HCT116 (cell line): Measurements from ENCODE around the gene TMCC3. TPM values are rescaled to one million over a fixed set of nuclear protein-coding genes. Genes with fewer than 3 reads are reported as not detected.

Experiments used
- ATAC-seq: fragments of 200-7000 bp; cut with Tn5 transposase; 2 replicates; pipeline ENCODE4 v1.9.1; 2020; ENCODE audit warnings: mild to moderate bottlenecking, moderate library complexity
- BruUV-seq: library from RNA; stranded (reverse); fragments of 400-500 nt; replicated peaks from 2 replicates; lab custom pipeline; 2021; lab: Mats Ljungman, UMichigan
- CTCF ChIA-PET: fragments of 300-600 bp; sonication (Branson Sonifier 250); formaldehyde crosslinking; loops from one replicate; lab custom pipeline; 2021; ENCODE audit warnings: antibody characterized with exemption; lab: Charles Lee
- POLR2A ChIA-PET: fragments of 300-600, 350-600 bp; sonication (Branson Sonifier 250); formaldehyde crosslinking; loops from one replicate; lab custom pipeline; 2021; ENCODE audit warnings: antibody characterized with exemption; lab: Charles Lee
- RAD21 ChIA-PET, 2 experiments: fragments of 300-600 bp; sonication (Branson Sonifier 250); formaldehyde crosslinking; loops; one replicate each; lab custom pipeline; 2023; ENCODE audit warnings: low total read pairs in 2 of 2; ENCODE audit not compliant: uncharacterized antibody in 2 of 2, unreplicated experiment in 2 of 2, low non-redundant PET in 1 of 2; lab: Charles Lee
- DNase-seq: peaks from one replicate; pipeline ENCODE4 v3.0.0-alpha.2; 2010; ENCODE audit warnings: low read depth, low spot score
- H2AFZ ChIP-seq: fragments of 200-600 bp; shearing (Covaris generic), sonication (generic); 2 replicates; pipeline ENCODE4 v1.6.1; 2017; ENCODE audit warnings: low read depth, mixed run types, mixed read lengths, antibody characterized with exemption, low read length; ENCODE audit not compliant: poor library complexity, severe bottlenecking
- H3K27ac ChIP-seq: 2 replicates; pipeline ENCODE4 v1.5.1; 2012; ENCODE audit warnings: low read depth, low read length
- H3K27me3 ChIP-seq: fragments of 200-600 bp; sonication (generic); 2 replicates; pipeline ENCODE4 v1.6.1; 2016; ENCODE audit warnings: mixed run types, low read length, mixed read lengths; ENCODE audit not compliant: insufficient read depth
- H3K36me3 ChIP-seq, 2 experiments: fragments of 200-500 bp in 1 of 2; fragments of 200-600 bp in 1 of 2; sonication (Bioruptor generic) in 1 of 2; sonication (generic) in 1 of 2; 2 replicates each; pipeline versions ENCODE4 v1.5.1 to v1.6.1; 2014 to 2016; ENCODE audit warnings: low read length in 2 of 2, inconsistent platforms in 1 of 2, mixed read lengths in 1 of 2, mixed run types in 1 of 2; ENCODE audit not compliant: insufficient read depth in 2 of 2, control insufficient read depth in 1 of 2
- H3K4me1 ChIP-seq, 2 experiments: fragments of 200-600 bp in 1 of 2; sonication (generic) in 1 of 2; 2 replicates each; pipeline versions ENCODE4 v1.5.1 to v1.6.1; 2012 to 2017; ENCODE audit warnings: low read length in 2 of 2, inconsistent platforms in 1 of 2, mild to moderate bottlenecking in 1 of 2, mixed read lengths in 1 of 2, mixed run types in 1 of 2, moderate library complexity in 1 of 2; ENCODE audit not compliant: insufficient read depth in 2 of 2, control insufficient read depth in 1 of 2
- H3K4me2 ChIP-seq: fragments of 200-600 bp; sonication (generic); 2 replicates; pipeline ENCODE4 v1.6.1; 2017; ENCODE audit warnings: mixed run types, low read length, mixed read lengths
- H3K4me3 ChIP-seq, 2 experiments: fragments of 200-600 bp in 1 of 2; sonication (generic) in 1 of 2; replicated peaks in 1 of 2; 2 replicates each; pipeline ENCODE4 v1.5.1; 2011 to 2016; ENCODE audit warnings: low read length in 2 of 2, control low read depth in 1 of 2, low read depth in 1 of 2, mild to moderate bottlenecking in 1 of 2, mixed read lengths in 1 of 2, mixed run types in 1 of 2
- H3K79me2 ChIP-seq: fragments of 200-600 bp; sonication (generic); 2 replicates; pipeline ENCODE4 v1.6.1; 2017; ENCODE audit warnings: mild to moderate bottlenecking, mixed run types, low read length, moderate library complexity, mixed read lengths; ENCODE audit not compliant: insufficient read depth
- H3K9ac ChIP-seq: fragments of 200-600 bp; sonication (generic); 2 replicates; pipeline ENCODE4 v1.6.1; 2016; ENCODE audit warnings: low read length, mixed read lengths
- H3K9me2 ChIP-seq: fragments of 200-600 bp; sonication (generic), shearing (Covaris generic); 2 replicates; pipeline ENCODE4 v1.6.1; 2017; ENCODE audit warnings: mixed run types, mild to moderate bottlenecking, moderate library complexity; ENCODE audit not compliant: insufficient read depth
- H3K9me3 ChIP-seq, 2 experiments: fragments of 200-500 bp in 1 of 2; fragments of 200-600 bp in 1 of 2; sonication (Bioruptor generic) in 1 of 2; sonication (generic) in 1 of 2; 2 replicates each; pipeline ENCODE4 v1.6.1; 2014 to 2017; ENCODE audit warnings: low read length in 2 of 2, mixed read lengths in 2 of 2, inconsistent platforms in 1 of 2, low read depth in 1 of 2, mild to moderate bottlenecking in 1 of 2, mixed run types in 1 of 2, moderate library complexity in 1 of 2; ENCODE audit not compliant: control insufficient read depth in 1 of 2, insufficient read depth in 1 of 2
- H4K20me1 ChIP-seq: fragments of 200-600 bp; sonication (generic), shearing (Covaris generic); 2 replicates; pipeline ENCODE4 v1.6.1; 2017; ENCODE audit warnings: mixed run types, mild to moderate bottlenecking, moderate library complexity; ENCODE audit not compliant: insufficient read depth
- EGR1 ChIP-seq: IDR thresholded peaks from 2 replicates; pipeline ENCODE4 v1.6.1; 2012; ENCODE audit warnings: low read depth
- EZH2phosphoT487 ChIP-seq: fragments of 200-600 bp; IDR thresholded peaks from 2 replicates; pipeline ENCODE4 v1.6.1; 2018; ENCODE audit warnings: antibody characterized with exemption, borderline replicate concordance
- FOSL1 ChIP-seq: IDR thresholded peaks from 2 replicates; pipeline ENCODE4 v1.6.1; 2012; ENCODE audit warnings: low read depth
- JUND ChIP-seq: IDR thresholded peaks from 2 replicates; pipeline ENCODE4 v1.6.1; 2012
- POLR2A ChIP-seq: IDR thresholded peaks from 2 replicates; pipeline ENCODE4 v1.7.0; 2011; ENCODE audit warnings: borderline replicate concordance; ENCODE audit not compliant: insufficient read depth, insufficient read length; ENCODE audit errors: extremely low read depth
- SIN3A ChIP-seq: IDR thresholded peaks from 2 replicates; pipeline ENCODE4 v1.6.1; 2012; ENCODE audit warnings: low read depth
- SP1 ChIP-seq: IDR thresholded peaks from 2 replicates; pipeline ENCODE4 v1.6.1; 2012; ENCODE audit warnings: low read depth
- SRF ChIP-seq: IDR thresholded peaks from 2 replicates; pipeline ENCODE4 v1.6.1; 2012; ENCODE audit warnings: low read depth
- TCF7L2 ChIP-seq: IDR thresholded peaks from 2 replicates; pipeline ENCODE4 v1.7.0; 2011; ENCODE audit warnings: borderline replicate concordance, inconsistent platforms; ENCODE audit not compliant: insufficient read depth, insufficient read length; ENCODE audit errors: extremely low read depth
- ZFX ChIP-seq: fragments of 450-650 bp; IDR thresholded peaks from 2 replicates; pipeline ENCODE4 v1.6.1; 2017
- intact Hi-C: fragments of 100-400 bp; cut with micrococcal nuclease; formaldehyde crosslinking; loops from 2 replicates; pipeline ENCODE4 v1.10.0; 2022
- total RNA-seq: library from RNA; stranded (reverse); gene quantifications from one replicate; pipeline ENCODE4 v1.2.1, GENCODE V29; 2021; ENCODE audit not compliant: unreplicated experiment
- TF ChIP-seq, protein P1 (sequence below): IDR thresholded peaks from 2 replicates; pipeline ENCODE4 v1.6.1; 2011; ENCODE audit warnings: mild to moderate bottlenecking, low read length, moderate library complexity; ENCODE audit not compliant: insufficient replicate concordance; ENCODE audit errors: extremely low read depth
- TF ChIP-seq, protein P2 (sequence below): IDR thresholded peaks from 2 replicates; pipeline ENCODE4 v1.6.1; 2012

Gene TMCC3
- total RNA-seq, 1 experiment from 2014 or later: 4.5 TPM

DNA sequence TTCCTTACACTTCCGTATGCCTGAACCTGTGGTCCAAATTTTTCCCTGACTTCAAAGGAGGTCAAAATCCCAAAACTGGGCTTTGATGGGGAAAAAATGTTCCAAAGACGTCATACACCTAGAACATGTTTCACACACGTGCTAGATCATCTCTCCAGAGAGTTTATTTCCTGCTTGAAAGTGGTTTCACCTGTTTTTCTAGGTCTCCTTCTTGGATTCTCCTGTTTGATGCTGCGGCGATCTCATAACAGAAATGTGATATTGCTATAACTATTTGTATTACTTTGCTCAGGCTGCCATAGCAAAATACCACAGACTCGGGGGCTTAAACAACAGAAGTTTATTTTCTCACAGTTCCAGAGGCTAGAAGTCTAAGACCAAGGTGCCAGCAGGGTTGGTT, 19.7 kb upstream of the TMCC3 start:
- intact Hi-C loops: no loop called here
- Histone ChIP-seq H3K4me1 (no peaks in the 10 kb centered on the region), H3K27ac (no peak overlapping the region), H3K36me3 (no peaks in the 10 kb centered on the region), H3K4me3 (no peak overlapping the region), H3K79me2 (no peaks in the 10 kb centered on the region), H3K9me3 (no peaks in the 10 kb centered on the region), H3K4me2 (no peak overlapping the region), H3K27me3 (no peaks in the 10 kb centered on the region), H2AFZ (no peak overlapping the region), H4K20me1 (no peaks in the 10 kb centered on the region), H3K9me2 (no peaks in the 10 kb centered on the region), H3K9ac (no peak overlapping the region)
- TF ChIP-seq ZFX: no peak
- TF ChIP-seq, protein P1, sequence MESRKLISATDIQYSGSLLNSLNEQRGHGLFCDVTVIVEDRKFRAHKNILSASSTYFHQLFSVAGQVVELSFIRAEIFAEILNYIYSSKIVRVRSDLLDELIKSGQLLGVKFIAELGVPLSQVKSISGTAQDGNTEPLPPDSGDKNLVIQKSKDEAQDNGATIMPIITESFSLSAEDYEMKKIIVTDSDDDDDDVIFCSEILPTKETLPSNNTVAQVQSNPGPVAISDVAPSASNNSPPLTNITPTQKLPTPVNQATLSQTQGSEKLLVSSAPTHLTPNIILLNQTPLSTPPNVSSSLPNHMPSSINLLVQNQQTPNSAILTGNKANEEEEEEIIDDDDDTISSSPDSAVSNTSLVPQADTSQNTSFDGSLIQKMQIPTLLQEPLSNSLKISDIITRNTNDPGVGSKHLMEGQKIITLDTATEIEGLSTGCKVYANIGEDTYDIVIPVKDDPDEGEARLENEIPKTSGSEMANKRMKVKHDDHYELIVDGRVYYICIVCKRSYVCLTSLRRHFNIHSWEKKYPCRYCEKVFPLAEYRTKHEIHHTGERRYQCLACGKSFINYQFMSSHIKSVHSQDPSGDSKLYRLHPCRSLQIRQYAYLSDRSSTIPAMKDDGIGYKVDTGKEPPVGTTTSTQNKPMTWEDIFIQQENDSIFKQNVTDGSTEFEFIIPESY: no peak
- no peak for TF ChIP-seq FOSL1
- TF ChIP-seq JUND: no peak
- TF ChIP-seq EZH2phosphoT487: no peak
- no peak for TF ChIP-seq SP1
- no peak for TF ChIP-seq POLR2A
- no peak for TF ChIP-seq EGR1
- TF ChIP-seq, protein P2, sequence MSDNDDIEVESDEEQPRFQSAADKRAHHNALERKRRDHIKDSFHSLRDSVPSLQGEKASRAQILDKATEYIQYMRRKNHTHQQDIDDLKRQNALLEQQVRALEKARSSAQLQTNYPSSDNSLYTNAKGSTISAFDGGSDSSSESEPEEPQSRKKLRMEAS: no peak
- no peak for TF ChIP-seq SIN3A
- no peak for TF ChIP-seq SRF
- no peak for TF ChIP-seq TCF7L2
- ATAC-seq (no peak), DNase-seq (no peak)
- BruUV-seq: no TSS peak
- POLR2A ChIA-PET: no interaction called here
- RAD21 ChIA-PET: no interaction called here
- CTCF ChIA-PET: no interaction called here
